HG03442 (cell line): ENCODE measurements around the gene FN3K.
A peak's percentile ranks its signal among the peaks of the same experiment; 100 is the strongest.

Source experiments
- ATAC-seq: cut with Tn5 transposase; IDR thresholded peaks from one replicate; pipeline ENCODE4 v1.9.1; 2021; ENCODE audit warnings: mild to moderate bottlenecking, moderate library complexity; ENCODE audit not compliant: unreplicated experiment

Gene FN3K

GRCh38 chr17:82734987-82735866 lies at the start of gene FN3K:
TSS of gene FN3K (plus strand) at chr17:82735615. CDS start at chr17:82735637, 22 bp downstream.
- ATAC-seq = no peak

- ATAC-seq = no peak
Measured at GRCh38 chr17:82686366-82687324, 48.8 kb upstream of the FN3K start.

GRCh38 chr17:82687375-82687861 lies 48.0 kb upstream of the FN3K start:
- no peak for ATAC-seq

- no peak for ATAC-seq
Measured at GRCh38 chr17:82687871-82688270, 47.5 kb upstream of the FN3K start.

GRCh38 chr17:82689077-82689476 lies 46.3 kb upstream of the FN3K start:
- ATAC-seq = no peak

- no peak for ATAC-seq
Measured at GRCh38 chr17:82690786-82691489, 44.5 kb upstream of the FN3K start.

GRCh38 chr17:82691714-82692113 lies 43.7 kb upstream of the FN3K start:
- no peak for ATAC-seq

- ATAC-seq = no peak
Measured at GRCh38 chr17:82692268-82692667, 43.1 kb upstream of the FN3K start.

- ATAC-seq = no peak
Measured at GRCh38 chr17:82693168-82693867, 42.1 kb upstream of the FN3K start.

GRCh38 chr17:82694647-82695046 lies 40.8 kb upstream of the FN3K start:
- no peak for ATAC-seq

- no peak for ATAC-seq
Measured at GRCh38 chr17:82696259-82696658, 39.2 kb upstream of the FN3K start.

- no peak for ATAC-seq
Measured at GRCh38 chr17:82696916-82697807, 38.3 kb upstream of the FN3K start.

GRCh38 chr17:82697808-82698064 lies 37.7 kb upstream of the FN3K start:
- no peak for ATAC-seq

GRCh38 chr17:82698065-82698973 lies 37.1 kb upstream of the FN3K start, which contains the start of gene RAB40B:
TSS of gene RAB40B (minus strand) at chr17:82698698. CDS start at chr17:82698596, 102 bp downstream.
- ATAC-seq = peak; percentile 94

GRCh38 chr17:82698974-82699442 lies 36.4 kb upstream of the FN3K start:
- ATAC-seq = no peak

- ATAC-seq = no peak
Measured at GRCh38 chr17:82699551-82699950, 35.9 kb upstream of the FN3K start.

GRCh38 chr17:82702231-82702927 lies 33.0 kb upstream of the FN3K start:
- ATAC-seq = no peak
